PC-9 (cell line): Measurements from ENCODE around the gene ATP5PB. TPM values are rescaled to one million over a fixed set of nuclear protein-coding genes. Genes with fewer than 3 reads are reported as not detected.
A peak's percentile ranks its signal among the peaks of the same experiment; 100 is the strongest.

Experiments
- Bru-seq: library from RNA; stranded (reverse); fragments of 400-500 nt; gene quantifications from one replicate; lab custom pipeline; 2021; lab: Mats Ljungman, UMichigan
- BruChase-seq, 2 experiments: library from RNA; stranded (reverse); fragments of 400-500 nt; gene quantifications; one replicate each; lab custom pipeline; 2021; lab: Mats Ljungman, UMichigan
- BruUV-seq: library from RNA; stranded (reverse); fragments of 400-500 nt; replicated peaks from 2 replicates; lab custom pipeline; 2021; lab: Mats Ljungman, UMichigan
- CTCF ChIA-PET: fragments of 300-600 bp; sonication (Branson Sonifier 250); formaldehyde crosslinking; loops from one replicate; lab custom pipeline; 2022; ENCODE audit warnings: antibody characterized with exemption; lab: Charles Lee
- POLR2A ChIA-PET: fragments of 300-600 bp; sonication (Branson Sonifier 250); formaldehyde crosslinking; loops from one replicate; lab custom pipeline; 2022; ENCODE audit warnings: antibody characterized with exemption; ENCODE audit not compliant: unreplicated experiment; lab: Charles Lee
- DNase-seq, 2 experiments: peaks; one replicate each; pipeline versions ENCODE4 v3.0.0 to v3.0.0-alpha.2; 2015 to 2022; ENCODE audit warnings: mixed read lengths in 1 of 2
- H2AFZ ChIP-seq: fragments of 200-600 bp; sonication (generic); 2 replicates; pipeline ENCODE4 v1.8.1; 2017; ENCODE audit warnings: antibody characterized with exemption
- H3F3A ChIP-seq: fragments of 200-600 bp; sonication (generic); 2 replicates; pipeline ENCODE4 v1.8.1; 2017; ENCODE audit warnings: antibody characterized with exemption, mild to moderate bottlenecking, low read depth; ENCODE audit not compliant: insufficient read depth
- H3K27ac ChIP-seq: fragments of 200-600 bp; sonication (generic); 2 replicates; pipeline ENCODE4 v1.6.1; 2016; ENCODE audit warnings: mixed run types
- H3K27me3 ChIP-seq: fragments of 200-600 bp; sonication (generic); 2 replicates; pipeline ENCODE4 v1.6.1; 2016; ENCODE audit warnings: low read depth, mixed run types; ENCODE audit not compliant: insufficient read depth
- H3K36me3 ChIP-seq: fragments of 200-600 bp; sonication (generic); 2 replicates; pipeline ENCODE4 v1.6.1; 2016; ENCODE audit warnings: low read depth, mixed run types
- H3K4me1 ChIP-seq: fragments of 200-600 bp; sonication (generic); replicated peaks from 2 replicates; pipeline ENCODE4 v1.6.1; 2016; ENCODE audit warnings: mixed run types; ENCODE audit not compliant: insufficient read depth
- H3K4me2 ChIP-seq: fragments of 200-600 bp; sonication (generic); 2 replicates; pipeline ENCODE4 v1.6.1; 2017; ENCODE audit warnings: mixed run types
- H3K4me3 ChIP-seq: fragments of 200-600 bp; sonication (generic); 2 replicates; pipeline ENCODE4 v1.6.1; 2016; ENCODE audit warnings: mixed run types
- H3K79me2 ChIP-seq: fragments of 200-600 bp; sonication (generic); 2 replicates; pipeline ENCODE4 v1.6.1; 2017; ENCODE audit warnings: low read depth, mixed run types
- H3K9me2 ChIP-seq: fragments of 200-600 bp; sonication (generic); 2 replicates; pipeline ENCODE4 v1.8.1; 2017; ENCODE audit warnings: mild to moderate bottlenecking; ENCODE audit not compliant: insufficient read depth
- H3K9me3 ChIP-seq: fragments of 200-600 bp; sonication (generic); 2 replicates; pipeline ENCODE4 v1.8.1; 2016; ENCODE audit warnings: low read depth; ENCODE audit not compliant: insufficient read depth
- H4K20me1 ChIP-seq: fragments of 200-600 bp; sonication (generic); 2 replicates; pipeline ENCODE4 v1.8.1; 2017; ENCODE audit not compliant: insufficient read depth
- EZH2 ChIP-seq: fragments of 200-600 bp; sonication (generic); IDR thresholded peaks from 2 replicates; pipeline ENCODE4 v1.8.0; 2017; ENCODE audit warnings: antibody characterized with exemption, low read depth
- intact Hi-C: fragments of 100-400 bp; cut with micrococcal nuclease; formaldehyde crosslinking; loops from one replicate; pipeline ENCODE4 v1.10.0; 2022; ENCODE audit not compliant: unreplicated experiment
- long read RNA-seq: library from polyadenylated mRNA; stranded (forward); transcript quantifications from one replicate; pipeline ENCODE4 v2.0.0, GENCODE V29; 2022
- total RNA-seq: library from RNA; stranded (reverse); gene quantifications from 2 replicates; pipeline ENCODE4 v1.2.3, GENCODE V29; 2021
- TF ChIP-seq, protein P1 (sequence below): fragments of 200-600 bp; sonication (generic); conservative IDR thresholded peaks from 2 replicates; pipeline ENCODE4 v1.6.1; 2017; ENCODE audit warnings: mixed run types, antibody characterized with exemption, mild to moderate bottlenecking, moderate library complexity

ATP5PB gene, protein sequence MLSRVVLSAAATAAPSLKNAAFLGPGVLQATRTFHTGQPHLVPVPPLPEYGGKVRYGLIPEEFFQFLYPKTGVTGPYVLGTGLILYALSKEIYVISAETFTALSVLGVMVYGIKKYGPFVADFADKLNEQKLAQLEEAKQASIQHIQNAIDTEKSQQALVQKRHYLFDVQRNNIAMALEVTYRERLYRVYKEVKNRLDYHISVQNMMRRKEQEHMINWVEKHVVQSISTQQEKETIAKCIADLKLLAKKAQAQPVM
- total RNA-seq (183 and 212 TPM in 2 replicates), Bru-seq, nascent RNA (percentile 92 among the genes with signal in this experiment), BruChase-seq, experiment 1, labeled RNA remaining after a 2-hour chase (percentile 83 among the genes with signal in this experiment), BruChase-seq, experiment 2, labeled RNA remaining after a 6-hour chase (percentile 91 among the genes with signal in this experiment)
- long read RNA-seq, transcript ATP5PB-202 (7 exons, 3,156 nt), result major isoform, 356 of 384 reads
- long read RNA-seq, transcript ATP5PB-201 (6 exons, 1,040 nt), result minor isoform, 15 of 384 reads
- long read RNA-seq, partial matches to known transcripts, result 5 of 384 reads
- long read RNA-seq, other reads (novel, unspliced or antisense), result 8 of 384 reads

DNA sequence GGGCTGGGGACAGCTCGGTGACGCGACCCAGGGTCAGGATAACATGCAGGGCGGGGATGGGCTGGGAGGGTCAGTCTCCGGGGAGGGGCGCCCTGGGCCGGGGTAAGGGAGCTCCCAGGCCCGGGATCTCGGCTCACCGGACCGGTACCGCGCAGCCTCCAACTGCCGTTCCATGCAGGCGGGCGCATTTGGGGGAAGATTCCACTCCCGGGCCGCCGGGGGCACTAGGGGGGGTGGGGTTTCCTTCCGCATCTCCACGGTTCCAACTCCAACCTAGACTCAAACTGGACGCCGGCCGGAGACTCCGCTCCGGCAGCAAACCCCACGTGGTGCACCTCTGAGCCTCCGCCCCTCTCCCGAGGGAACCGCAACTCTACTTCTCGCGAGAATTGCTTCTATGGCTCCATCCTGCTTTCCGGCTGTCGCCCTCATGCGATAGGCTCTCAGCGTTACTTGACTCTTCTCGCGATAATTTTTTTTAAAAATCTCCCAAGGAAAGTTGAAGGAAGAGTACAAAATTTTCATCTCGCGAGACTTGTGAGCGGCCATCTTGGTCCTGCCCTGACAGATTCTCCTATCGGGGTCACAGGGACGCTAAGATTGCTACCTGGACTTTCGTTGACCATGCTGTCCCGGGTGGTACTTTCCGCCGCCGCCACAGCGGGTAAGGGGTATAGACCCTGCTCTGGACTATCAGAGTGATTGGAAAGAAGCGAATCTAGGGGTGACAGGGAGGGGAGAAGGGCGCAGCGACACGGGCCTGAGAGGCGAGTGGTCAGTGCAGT lies at the start of gene ATP5PB, which contains the start of gene WDR77:
TSS of gene ATP5PB (plus strand) at position 547 of the 785 bp plus-strand sequence. CDS start at position 625, 78 bp downstream.
TSS of gene WDR77 (minus strand) at position 339 of the 785 bp plus-strand sequence. CDS start at position 252, 87 bp downstream.
- peak within 1 kb of the TSS; percentile 95 for H3K4me2 ChIP-seq
- no peaks in the 10 kb centered on the region for H3K9me2 ChIP-seq
- ChIA-PET CTCF (interaction anchor here (1.9 kb wide), 1 partner anchor 59 kb away, joined by 5 read pairs; no protein-coding TSS in a partner anchor), POLR2A (interaction anchor here (0.5 to 1.0 kb wide), 3 partner anchors 20 to 310 kb away, joined by 7 to 13 read pairs (median 10); no protein-coding TSS in a partner anchor)
- peak; percentile 92 to 100 for DNase-seq
- H3K36me3 ChIP-seq, result peaks cover 52% of the 10 kb centered on the region
- H3K27ac ChIP-seq, result peak within 1 kb of the TSS; percentile 69
- H2AFZ ChIP-seq, result peak within 1 kb of the TSS; percentile 94
- no peaks in the 10 kb centered on the region for H3K27me3 ChIP-seq
- intact Hi-C loops, result loop anchor here (1.0 to 10.0 kb wide), 2 partner anchors 304 to 306 kb away; partner anchors contain the start of genes CEPT1, DDX20 and DRAM2
- no peak for TF ChIP-seq EZH2
- TF ChIP-seq, protein P1, sequence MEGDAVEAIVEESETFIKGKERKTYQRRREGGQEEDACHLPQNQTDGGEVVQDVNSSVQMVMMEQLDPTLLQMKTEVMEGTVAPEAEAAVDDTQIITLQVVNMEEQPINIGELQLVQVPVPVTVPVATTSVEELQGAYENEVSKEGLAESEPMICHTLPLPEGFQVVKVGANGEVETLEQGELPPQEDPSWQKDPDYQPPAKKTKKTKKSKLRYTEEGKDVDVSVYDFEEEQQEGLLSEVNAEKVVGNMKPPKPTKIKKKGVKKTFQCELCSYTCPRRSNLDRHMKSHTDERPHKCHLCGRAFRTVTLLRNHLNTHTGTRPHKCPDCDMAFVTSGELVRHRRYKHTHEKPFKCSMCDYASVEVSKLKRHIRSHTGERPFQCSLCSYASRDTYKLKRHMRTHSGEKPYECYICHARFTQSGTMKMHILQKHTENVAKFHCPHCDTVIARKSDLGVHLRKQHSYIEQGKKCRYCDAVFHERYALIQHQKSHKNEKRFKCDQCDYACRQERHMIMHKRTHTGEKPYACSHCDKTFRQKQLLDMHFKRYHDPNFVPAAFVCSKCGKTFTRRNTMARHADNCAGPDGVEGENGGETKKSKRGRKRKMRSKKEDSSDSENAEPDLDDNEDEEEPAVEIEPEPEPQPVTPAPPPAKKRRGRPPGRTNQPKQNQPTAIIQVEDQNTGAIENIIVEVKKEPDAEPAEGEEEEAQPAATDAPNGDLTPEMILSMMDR, result no peak
- peaks cover 5% of the 10 kb centered on the region; the same call in 1 of the 2 replicates for H4K20me1 ChIP-seq
- peaks cover 91% of the 10 kb centered on the region for H3K79me2 ChIP-seq
- H3K4me3 ChIP-seq, result peak within 1 kb of the TSS; percentile 85
- no TSS peak for BruUV-seq
- no peaks in the 10 kb centered on the region for H3F3A ChIP-seq
- H3K4me1 ChIP-seq, result peaks cover 23% of the 10 kb centered on the region
- H3K9me3 ChIP-seq, result no peaks in the 10 kb centered on the region

DNA sequence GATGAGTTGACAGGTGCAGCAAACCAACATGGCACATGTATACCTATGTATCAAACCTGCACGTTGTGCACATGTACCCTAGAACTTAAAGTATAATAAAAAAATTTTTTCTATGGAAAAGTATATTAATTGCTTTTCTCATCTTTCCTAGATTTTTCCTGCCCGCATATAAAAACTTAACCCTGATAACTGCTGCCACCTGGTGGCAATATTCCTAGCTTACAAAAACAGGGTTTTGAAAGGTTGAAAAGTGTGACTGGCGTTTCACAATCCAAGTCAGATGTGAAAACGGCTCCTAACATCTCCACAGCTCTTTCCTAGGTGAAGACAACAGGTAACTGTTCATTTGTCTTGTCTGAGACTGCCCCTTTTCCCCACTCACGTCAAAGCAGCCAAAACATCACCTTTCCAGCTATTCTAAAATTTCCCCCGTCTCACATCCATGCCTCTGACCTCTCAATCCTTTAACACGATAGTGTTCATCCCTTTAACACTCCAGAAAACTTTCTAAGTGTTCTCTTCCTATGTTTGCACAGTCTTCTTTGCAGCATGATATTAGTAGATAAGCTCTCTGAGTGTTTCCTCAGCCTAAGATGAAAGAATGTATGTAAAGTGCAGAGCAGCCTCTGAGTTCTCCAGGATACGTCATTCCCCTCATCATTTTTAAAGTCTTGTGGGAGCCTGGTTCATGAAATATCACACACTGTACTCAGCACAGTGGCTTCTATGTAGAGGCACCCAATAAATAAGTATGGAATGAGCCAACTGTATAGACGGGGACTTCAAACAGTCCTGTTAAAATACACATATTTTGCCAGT lies 49.3 kb upstream of the ATP5PB start:
- CTCF ChIA-PET, result interaction anchor here (0.6 to 2.1 kb wide), 3 partner anchors 22 to 177 kb away, joined by 3 to 8 read pairs (median 3); no protein-coding TSS in a partner anchor
- Histone ChIP-seq H4K20me1 (no peaks in the 10 kb centered on the region), H3K9me2 (no peaks in the 10 kb centered on the region), H3K36me3 (no peaks in the 10 kb centered on the region), H2AFZ (no peak overlapping the region), H3K4me1 (no peaks in the 10 kb centered on the region), H3K79me2 (no peaks in the 10 kb centered on the region), H3K4me2 (no peak overlapping the region; the same call in 1 of the 2 replicates), H3K4me3 (no peak overlapping the region), H3F3A (no peaks in the 10 kb centered on the region), H3K27ac (no peak overlapping the region), H3K9me3 (no peaks in the 10 kb centered on the region), H3K27me3 (peaks cover 84% of the 10 kb centered on the region)
- BruUV-seq, result no TSS peak
- TF ChIP-seq EZH2, result no peak
- TF ChIP-seq, protein P1, result peak; percentile 88
- peak; percentile 18 to 46 for DNase-seq
- POLR2A ChIA-PET, result interaction anchor here (0.7 kb wide), 1 partner anchor 177 kb away, joined by 3 read pairs; no protein-coding TSS in a partner anchor
- intact Hi-C loops, result loop anchor here (1.0 to 5.0 kb wide), 2 partner anchors 177 to 367 kb away; no protein-coding TSS in a partner anchor
